OCI-LY1 (cell line): Measurements from ENCODE around the gene ZSCAN21.

Experiments
- H2AFZ ChIP-seq: fragments of 200-600 bp; sonication (generic), shearing (Covaris generic); 2 replicates; pipeline ENCODE4 v1.6.0; 2014; ENCODE audit warnings: antibody characterized with exemption, mild to moderate bottlenecking, low read length
- H3F3A ChIP-seq: fragments of 200-600 bp; sonication (generic), shearing (Covaris generic); 2 replicates; pipeline ENCODE4 v1.6.0; 2014; ENCODE audit warnings: mild to moderate bottlenecking, antibody characterized with exemption, low read length, moderate library complexity; ENCODE audit not compliant: insufficient read depth
- H3K27ac ChIP-seq: fragments of 200-600 bp; sonication (generic); 2 replicates; pipeline ENCODE4 v1.5.1; 2014; ENCODE audit warnings: low read length, mixed run types, mild to moderate bottlenecking, low read depth; ENCODE audit not compliant: poor library complexity, severe bottlenecking
- H3K27me3 ChIP-seq: fragments of 200-600 bp; sonication (generic); 2 replicates; pipeline ENCODE4 v1.6.0; 2014; ENCODE audit warnings: antibody characterized with exemption, mild to moderate bottlenecking, low read length, moderate library complexity; ENCODE audit not compliant: insufficient read depth
- H3K36me3 ChIP-seq: fragments of 200-600 bp; sonication (generic); 2 replicates; pipeline ENCODE4 v1.6.1; 2014; ENCODE audit warnings: mild to moderate bottlenecking, antibody characterized with exemption, low read length, moderate library complexity, mixed read lengths; ENCODE audit not compliant: insufficient read depth
- H3K4me1 ChIP-seq: fragments of 200-600 bp; sonication (generic); 2 replicates; pipeline ENCODE4 v1.5.1; 2014; ENCODE audit warnings: mild to moderate bottlenecking, low read length, moderate library complexity; ENCODE audit not compliant: insufficient read depth, severe bottlenecking
- H3K4me2 ChIP-seq: fragments of 200-600 bp; sonication (generic), shearing (Covaris generic); 2 replicates; pipeline ENCODE4 v1.6.1; 2014; ENCODE audit warnings: low read length
- H3K4me3 ChIP-seq: fragments of 200-600 bp; sonication (generic); 2 replicates; pipeline ENCODE4 v1.5.1; 2014; ENCODE audit warnings: low read length, low read depth, mild to moderate bottlenecking, mixed read lengths; ENCODE audit not compliant: poor library complexity, severe bottlenecking
- H3K79me2 ChIP-seq: fragments of 200-600 bp; shearing (Covaris generic); 2 replicates; pipeline ENCODE4 v1.6.1; 2016; ENCODE audit warnings: mixed run types, low read length, mixed read lengths; ENCODE audit not compliant: insufficient read depth
- H3K9ac ChIP-seq: fragments of 200-600 bp; sonication (generic), shearing (Covaris generic); 2 replicates; pipeline ENCODE4 v1.6.1; 2014; ENCODE audit warnings: mild to moderate bottlenecking, low read length, mixed read lengths
- H3K9me2 ChIP-seq: fragments of 200-600 bp; sonication (generic), shearing (Covaris generic); 2 replicates; pipeline ENCODE4 v1.6.1; 2014; ENCODE audit warnings: low read depth, mild to moderate bottlenecking, low read length, mixed read lengths
- H3K9me3 ChIP-seq: fragments of 200-600 bp; shearing (Covaris generic); 2 replicates; pipeline ENCODE4 v1.6.1; 2014; ENCODE audit warnings: low read length, mixed read lengths
- H4K20me1 ChIP-seq: fragments of 200-600 bp; sonication (generic), shearing (Covaris generic); 2 replicates; pipeline ENCODE4 v1.6.0; 2016; ENCODE audit warnings: mild to moderate bottlenecking, low read length; ENCODE audit not compliant: insufficient read depth
- CTCF ChIP-seq: fragments of 200-600 bp; sonication (generic), shearing (Covaris generic); IDR thresholded peaks from 2 replicates; pipeline ENCODE4 v1.5.1; 2017; ENCODE audit warnings: mild to moderate bottlenecking, antibody characterized with exemption, low read length, moderate library complexity, mixed read lengths
- EZH2 ChIP-seq: fragments of 200-600 bp; sonication (generic), shearing (Covaris generic); IDR thresholded peaks from 2 replicates; pipeline ENCODE4 v1.8.0; 2017; ENCODE audit warnings: borderline replicate concordance, mixed run types, mild to moderate bottlenecking, antibody characterized with exemption, low read length, moderate library complexity, mixed read lengths

Gene ZSCAN21

GRCh38 chr7:100085515-100085914 is 35.9 kb downstream of the ZSCAN21 start:
- H3K4me1 ChIP-seq: peaks cover 39% of the 10 kb centered on the region
- peaks cover 14% of the 10 kb centered on the region for H3F3A ChIP-seq
- H3K4me3 ChIP-seq: no peak overlapping the region
- peaks cover 6% of the 10 kb centered on the region for H3K79me2 ChIP-seq
- H4K20me1 ChIP-seq: no peaks in the 10 kb centered on the region
- H3K36me3 ChIP-seq: peaks cover 4% of the 10 kb centered on the region; the same call in 1 of the 2 replicates
- no peaks in the 10 kb centered on the region for H3K9me3 ChIP-seq
- TF ChIP-seq CTCF: no peak
- TF ChIP-seq EZH2: no peak
- no peak overlapping the region for H3K27ac ChIP-seq
- H3K27me3 ChIP-seq: no peaks in the 10 kb centered on the region
- H2AFZ ChIP-seq: no peak overlapping the region
- H3K9me2 ChIP-seq: no peaks in the 10 kb centered on the region
- no peak overlapping the region for H3K9ac ChIP-seq
- no peak overlapping the region for H3K4me2 ChIP-seq

- Histone ChIP-seq H4K20me1 (no peaks in the 10 kb centered on the region), H3K36me3 (peaks cover 21% of the 10 kb centered on the region), H3K4me1 (peaks cover 30% of the 10 kb centered on the region), H3K9me3 (no peaks in the 10 kb centered on the region), H3K4me2 (no peak overlapping the region), H3K27ac (no peak overlapping the region), H3K9me2 (no peaks in the 10 kb centered on the region), H3F3A (peaks cover 21% of the 10 kb centered on the region), H2AFZ (no peak overlapping the region), H3K9ac (no peak overlapping the region), H3K4me3 (no peak overlapping the region), H3K27me3 (no peaks in the 10 kb centered on the region), H3K79me2 (no peaks in the 10 kb centered on the region)
- no peak for TF ChIP-seq CTCF
- TF ChIP-seq EZH2: no peak
These were observed 37.6 kb downstream of the ZSCAN21 start for GRCh38 chr7:100087055-100087750.

DNA sequence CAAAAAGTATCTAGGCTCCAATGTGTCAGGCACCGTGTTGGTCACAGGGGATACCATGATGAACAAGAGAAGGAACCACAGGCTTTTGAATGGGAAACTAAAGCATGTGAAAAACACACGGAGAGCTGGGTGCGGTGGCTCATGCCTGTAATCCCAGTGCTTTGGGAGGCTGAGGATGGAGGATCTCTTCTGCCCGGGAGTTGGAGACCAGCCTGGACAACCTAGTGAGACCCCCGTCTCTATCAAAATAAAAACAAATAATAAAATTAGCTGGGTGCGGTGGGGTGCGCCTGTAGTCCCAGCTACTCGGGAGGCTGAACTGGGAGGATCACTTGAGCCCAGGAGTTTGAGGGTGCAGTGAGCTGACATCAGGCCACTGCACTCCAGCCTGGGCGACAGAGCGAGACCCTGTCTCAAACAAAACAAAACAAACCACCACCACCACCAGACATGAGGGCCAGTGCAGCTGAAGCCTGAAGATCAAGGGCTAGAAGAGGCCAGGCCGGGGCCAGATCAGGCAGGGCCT is 38.6 kb downstream of the ZSCAN21 start:
- Histone ChIP-seq H3K9me2 (no peaks in the 10 kb centered on the region), H4K20me1 (no peaks in the 10 kb centered on the region), H3K27ac (peak overlapping the region; percentile 65), H3F3A (peaks cover 24% of the 10 kb centered on the region), H3K79me2 (no peaks in the 10 kb centered on the region), H2AFZ (peak overlapping the region; percentile 36; the same call in 1 of the 2 replicates), H3K4me2 (peak overlapping the region; percentile 92), H3K4me1 (peaks cover 22% of the 10 kb centered on the region), H3K36me3 (peaks cover 30% of the 10 kb centered on the region), H3K9ac (peak overlapping the region; percentile 88), H3K27me3 (no peaks in the 10 kb centered on the region), H3K9me3 (no peaks in the 10 kb centered on the region), H3K4me3 (peak overlapping the region; percentile 76)
- TF ChIP-seq EZH2 (no peak), CTCF (no peak)
